Upper lobe of right lung (tissue), 1 donor: ENCODE data around the gene CDC25B. TPM values are rescaled to one million over a fixed set of nuclear protein-coding genes. Genes with fewer than 3 reads are reported as not detected.

Experiments
- ATAC-seq: fragments of 200-7000 bp; cut with Tn5 transposase; one replicate; pipeline ENCODE4 v1.9.1; 2020; ENCODE audit warnings: mild to moderate bottlenecking, moderate library complexity
- DNase-seq: peaks from one replicate; pipeline ENCODE4 v3.0.0-alpha.2; 2020
- H3K27ac ChIP-seq: fragments of 200-600 bp; one replicate; pipeline ENCODE4 v1.8.0; 2022
- H3K27me3 ChIP-seq: fragments of 200-600 bp; one replicate; pipeline ENCODE4 v1.8.0; 2022; ENCODE audit warnings: mild to moderate bottlenecking
- H3K36me3 ChIP-seq: fragments of 200-600 bp; one replicate; pipeline ENCODE4 v1.8.0; 2022
- H3K4me1 ChIP-seq: fragments of 200-600 bp; one replicate; pipeline ENCODE4 v1.8.0; 2022
- H3K4me3 ChIP-seq: fragments of 200-600 bp; one replicate; pipeline ENCODE4 v1.8.0; 2022; ENCODE audit warnings: mild to moderate bottlenecking
- H3K9me3 ChIP-seq: fragments of 200-600 bp; one replicate; pipeline ENCODE4 v1.8.0; 2022
- CTCF ChIP-seq: fragments of 200-600 bp; IDR thresholded peaks from one replicate; pipeline ENCODE4 v1.8.0; 2022; ENCODE audit warnings: antibody characterized with exemption
- intact Hi-C: fragments of 100-400 bp; cut with DNase I; formaldehyde crosslinking; loops from one replicate; pipeline ENCODE4 v1.11.0; 2022
- total RNA-seq: library from RNA; stranded (reverse); fragmentation: NEBNext Ultra II Directional; extraction: Animal tissue kit (Norgen Biotek cat#: 25700); gene quantifications from one replicate; pipeline ENCODE4 v1.2.1, GENCODE V29; 2021
- donor health status: DM: no; HTN: yes; CAD: no; lungs with severe emphysema.

The CDC25B gene
- total RNA-seq, 1 donor from 2014 or later = 136 TPM

- intact Hi-C loops = no loop called here
- Histone ChIP-seq H3K9me3 (no peaks in the 10 kb centered on the region), H3K27ac (no peak overlapping the region), H3K36me3 (peaks cover 4% of the 10 kb centered on the region), H3K27me3 (no peaks in the 10 kb centered on the region), H3K4me3 (no peak overlapping the region), H3K4me1 (peaks cover 19% of the 10 kb centered on the region)
- no peak for DNase-seq
- ATAC-seq = no peak
- no peak for TF ChIP-seq CTCF
These were observed 30.8 kb upstream of the CDC25B start for GRCh38 chr20:3765171-3765882.

GRCh38 chr20:3766422-3767109 is 29.5 kb upstream of the CDC25B start:
- intact Hi-C loops = no loop called here
- no peak for ATAC-seq
- no peak for TF ChIP-seq CTCF

GRCh38 chr20:3767110-3767426 is 29.0 kb upstream of the CDC25B start:
- H3K36me3 ChIP-seq = no peaks in the 10 kb centered on the region
- TF ChIP-seq CTCF = no peak
- H3K27me3 ChIP-seq = no peaks in the 10 kb centered on the region
- H3K4me3 ChIP-seq = peak overlapping the region; percentile 69
- DNase-seq = no peak
- intact Hi-C loops = no loop called here
- H3K9me3 ChIP-seq = no peaks in the 10 kb centered on the region
- peaks cover 19% of the 10 kb centered on the region for H3K4me1 ChIP-seq
- no peak for ATAC-seq
- peak overlapping the region; percentile 36 for H3K27ac ChIP-seq

More at GRCh38 chr20:3766422-3767109, 29.5 kb upstream of the CDC25B start:
- DNase-seq = no peak
- H3K36me3 ChIP-seq = peaks cover 2% of the 10 kb centered on the region
- H3K9me3 ChIP-seq = no peaks in the 10 kb centered on the region
- no peak overlapping the region for H3K27ac ChIP-seq
- peaks cover 19% of the 10 kb centered on the region for H3K4me1 ChIP-seq
- H3K27me3 ChIP-seq = no peaks in the 10 kb centered on the region
- H3K4me3 ChIP-seq = peak overlapping the region; percentile 69

- intact Hi-C loops = no loop called here
- ATAC-seq (peak; percentile 97), DNase-seq (peak; percentile 100)
- H3K4me3 ChIP-seq = peak within 1 kb of the TSS; percentile 69
- H3K27me3 ChIP-seq = no peaks in the 10 kb centered on the region
- H3K36me3 ChIP-seq = no peaks in the 10 kb centered on the region
- peak within 1 kb of the TSS; percentile 86 for H3K27ac ChIP-seq
- no peak for TF ChIP-seq CTCF
- H3K9me3 ChIP-seq = no peaks in the 10 kb centered on the region
- H3K4me1 ChIP-seq = peaks cover 19% of the 10 kb centered on the region
These were observed 28.4 kb upstream of the CDC25B start, which contains the start of gene ADISSP for GRCh38 chr20:3767427-3768341. Gene ADISSP, minus strand, starts transcription at chr20:3767753. Its CDS starts 7,653 bp downstream, at chr20:3760100.

- Histone ChIP-seq H3K27me3 (no peaks in the 10 kb centered on the region), H3K9me3 (no peaks in the 10 kb centered on the region), H3K36me3 (no peaks in the 10 kb centered on the region), H3K27ac (peak overlapping the region; percentile 86), H3K4me1 (peaks cover 19% of the 10 kb centered on the region), H3K4me3 (peak overlapping the region; percentile 69)
- peak; percentile 88 for DNase-seq
- intact Hi-C loops = no loop called here
- ATAC-seq = peak; percentile 55
- TF ChIP-seq CTCF = peak; percentile 55
These were observed 27.6 kb upstream of the CDC25B start for GRCh38 chr20:3768342-3769130.
